Sigmoid colon (tissue), 7 donors: Measurements from ENCODE around the gene AUTS2. TPM values are rescaled to one million over a fixed set of nuclear protein-coding genes. Genes with fewer than 3 reads are reported as not detected.

Experiments used
- DNase-seq: peaks from one replicate; pipeline ENCODE4 v3.0.0-alpha.2; 2019
- H3K27ac ChIP-seq, 4 donors: fragments of 200-600 bp; sonication (generic); one replicate each; pipeline ENCODE4 v1.5.1; 2016 to 2019; ENCODE audit warnings: mild to moderate bottlenecking in 1 of 4
- H3K27me3 ChIP-seq, 3 donors: fragments of 200-600 bp; sonication (generic); one replicate each; pipeline ENCODE4 v1.5.1; 2019; ENCODE audit warnings: mild to moderate bottlenecking in 1 of 3
- H3K36me3 ChIP-seq, 4 donors: fragments of 200-600 bp; sonication (generic); one replicate each; pipeline ENCODE4 v1.5.1; 2016 to 2019
- H3K4me1 ChIP-seq, 4 donors: fragments of 200-600 bp; sonication (generic); one replicate each; pipeline ENCODE4 v1.5.1; 2017 to 2019
- H3K4me3 ChIP-seq, 4 donors: fragments of 200-600 bp; sonication (generic); one replicate each; pipeline ENCODE4 v1.5.1; 2017 to 2019; ENCODE audit warnings: mild to moderate bottlenecking in 2 of 4, moderate library complexity in 1 of 4
- H3K9me3 ChIP-seq, 4 donors: fragments of 200-600 bp in 3 of 4; sonication (generic) in 3 of 4; one replicate each; pipeline versions ENCODE4 v1.5.1 to v1.6.1; 2013 to 2019
- CTCF ChIP-seq, 4 experiments: fragments of 450-650 bp in 3 of 4; fragments of 200-600 bp in 1 of 4; IDR thresholded peaks; one replicate each; pipeline ENCODE4 v1.5.1; 2016 to 2019; ENCODE audit warnings: antibody characterized with exemption in 4 of 4, mild to moderate bottlenecking in 3 of 4, moderate library complexity in 2 of 4
- EP300 ChIP-seq, 4 donors: sonication (generic); formaldehyde crosslinking; IDR thresholded peaks; one replicate each; pipeline ENCODE4 v1.6.1; 2017; ENCODE audit warnings: antibody characterized with exemption in 4 of 4
- POLR2A ChIP-seq, 2 donors: fragments of 450-650 bp; IDR thresholded peaks; one replicate each; pipeline ENCODE4 v1.6.1; 2016; ENCODE audit warnings: antibody characterized with exemption in 2 of 2, mild to moderate bottlenecking in 2 of 2, moderate library complexity in 2 of 2
- POLR2AphosphoS5 ChIP-seq, 4 donors: sonication (generic); formaldehyde crosslinking; IDR thresholded peaks; one replicate each; pipeline ENCODE4 v1.6.1; 2017; ENCODE audit warnings: antibody characterized with exemption in 4 of 4
- WGBS, 2 donors: extraction: QIAGEN DNeasy Blood & Tissue Kit; methylation state at CpG; one replicate each; pipeline ENCODE4 v1.1.7; 2013; 5-methylcytosine and 5-hydroxymethylcytosine counted together
- intact Hi-C: fragments of 100-400 bp; cut with DNase I; formaldehyde crosslinking; loops from one replicate; pipeline ENCODE4 v1.15.1; 2023
- polyA plus RNA-seq, 3 donors: library from polyadenylated mRNA; stranded (reverse); fragments of 200-250 nt; gene quantifications; one replicate each; pipeline ENCODE4 v1.2.3, GENCODE V29; 2013
- total RNA-seq, 4 donors: library from RNA; depleted of rRNA; stranded (reverse); fragments of >200 nt; gene quantifications; one replicate each; pipeline ENCODE4 v1.1.0, GENCODE V29; 2016
- donor health status: healthy with polysubstance abuse.
- donor health status: Bipolar disorder and iron deficiency.
- donor health status: healthy.

The AUTS2 gene
- total and polyA plus RNA-seq, 7 donors, result 3.6 to 55.7 (median 25.5) TPM

- peaks cover 0 to 16% (median 14%) of the 10 kb centered on the region in 4 donors for H3K4me1 ChIP-seq
- no peak for TF ChIP-seq CTCF (IDR thresholded peaks at IDR 0.05)
- TF ChIP-seq EP300 (IDR thresholded peaks at IDR 0.05), result no peak
- TF ChIP-seq POLR2AphosphoS5 (IDR thresholded peaks at IDR 0.05), result no peak
- no peak for TF ChIP-seq POLR2A (IDR thresholded peaks at IDR 0.05)
- H3K27ac ChIP-seq, result peak overlapping the region in 2 of 4 donors; percentile 58 to 63
- intact Hi-C loops, result no loop called here
- H3K27me3 ChIP-seq, result no peaks in the 10 kb centered on the region
- peak overlapping the region in 1 of 4 donors; percentile 0 for H3K4me3 ChIP-seq
- DNase-seq, result no peak
- no peaks in the 10 kb centered on the region for H3K36me3 ChIP-seq
- H3K9me3 ChIP-seq, result no peaks in the 10 kb centered on the region
- 86 to 89% methylated on average over 5 of the region's 5 CpGs for whole genome bisulfite sequencing, 2 donors
Observed at GRCh38 chr7:70615066-70615606, 1016.9 kb downstream of the AUTS2 start.

- Histone ChIP-seq H3K4me1 (peaks cover 0 to 16% (median 14%) of the 10 kb centered on the region in 4 donors), H3K27me3 (no peaks in the 10 kb centered on the region), H3K27ac (no peak overlapping the region), H3K9me3 (no peaks in the 10 kb centered on the region), H3K4me3 (no peak overlapping the region), H3K36me3 (no peaks in the 10 kb centered on the region)
- no peak for TF ChIP-seq EP300 (IDR thresholded peaks at IDR 0.05)
- TF ChIP-seq POLR2AphosphoS5 (IDR thresholded peaks at IDR 0.05), result no peak
- TF ChIP-seq CTCF (IDR thresholded peaks at IDR 0.05), result no peak
- TF ChIP-seq POLR2A (IDR thresholded peaks at IDR 0.05), result no peak
- 87% methylated on average over 5 of the region's 5 CpGs for WGBS, 2 donors
- DNase-seq, result no peak
- intact Hi-C loops, result no loop called here
Observed at GRCh38 chr7:70616211-70616610, 1017.9 kb downstream of the AUTS2 start.

- no peak for DNase-seq
- intact Hi-C loops, result no loop called here
- H3K27ac ChIP-seq, result no peak overlapping the region
- no peak overlapping the region for H3K4me3 ChIP-seq
- WGBS, 2 donors, result 84 to 94% methylated on average over 3 of the region's 3 CpGs
- H3K27me3 ChIP-seq, result no peaks in the 10 kb centered on the region
- H3K36me3 ChIP-seq, result no peaks in the 10 kb centered on the region
- H3K4me1 ChIP-seq, result peaks cover 0 to 16% (median 14%) of the 10 kb centered on the region in 4 donors
- TF ChIP-seq POLR2AphosphoS5 (IDR thresholded peaks at IDR 0.05), result no peak
- TF ChIP-seq EP300 (IDR thresholded peaks at IDR 0.05), result no peak
- TF ChIP-seq POLR2A (IDR thresholded peaks at IDR 0.05), result no peak
- TF ChIP-seq CTCF (IDR thresholded peaks at IDR 0.05), result no peak
- H3K9me3 ChIP-seq, result no peaks in the 10 kb centered on the region
Observed at GRCh38 chr7:70616821-70617220, 1018.5 kb downstream of the AUTS2 start.

- H3K27me3 ChIP-seq, result no peaks in the 10 kb centered on the region
- no peaks in the 10 kb centered on the region for H3K36me3 ChIP-seq
- H3K4me1 ChIP-seq, result peaks cover 0 to 16% (median 14%) of the 10 kb centered on the region in 4 donors
- intact Hi-C loops, result no loop called here
- TF ChIP-seq CTCF (IDR thresholded peaks at IDR 0.05), result no peak
- no peak for TF ChIP-seq EP300 (IDR thresholded peaks at IDR 0.05)
- TF ChIP-seq POLR2A (IDR thresholded peaks at IDR 0.05), result no peak
- H3K27ac ChIP-seq, result no peak overlapping the region
- WGBS, 2 donors, result 85 to 86% methylated on average over 10 of the region's 10 CpGs
- H3K4me3 ChIP-seq, result no peak overlapping the region
- no peaks in the 10 kb centered on the region for H3K9me3 ChIP-seq
- DNase-seq, result no peak
Observed at GRCh38 chr7:70618020-70618551, 1019.8 kb downstream of the AUTS2 start.

GRCh38 chr7:70619130-70619529, 1020.9 kb downstream of the AUTS2 start:
- Histone ChIP-seq H3K27me3 (no peaks in the 10 kb centered on the region), H3K27ac (no peak overlapping the region), H3K4me3 (no peak overlapping the region), H3K4me1 (peaks cover 0 to 12% (median 11%) of the 10 kb centered on the region in 4 donors), H3K9me3 (no peaks in the 10 kb centered on the region), H3K36me3 (no peaks in the 10 kb centered on the region)
- TF ChIP-seq CTCF (IDR thresholded peaks at IDR 0.05) (no peak), EP300 (IDR thresholded peaks at IDR 0.05) (no peak), POLR2AphosphoS5 (IDR thresholded peaks at IDR 0.05) (no peak), POLR2A (IDR thresholded peaks at IDR 0.05) (no peak)
- intact Hi-C loops, result no loop called here
- 24 to 74% methylated on average over 12 of the region's 12 CpGs for WGBS, 2 donors
- no peak for DNase-seq
